HPDE6-E6E7 (cell line): Measurements from ENCODE around the gene KIAA0825.

ENCODE experiments used
- DNase-seq: peaks from one replicate; pipeline ENCODE4 v3.0.0; 2011; ENCODE audit warnings: missing footprints; ENCODE audit errors: extremely low spot score

The KIAA0825 gene, protein sequence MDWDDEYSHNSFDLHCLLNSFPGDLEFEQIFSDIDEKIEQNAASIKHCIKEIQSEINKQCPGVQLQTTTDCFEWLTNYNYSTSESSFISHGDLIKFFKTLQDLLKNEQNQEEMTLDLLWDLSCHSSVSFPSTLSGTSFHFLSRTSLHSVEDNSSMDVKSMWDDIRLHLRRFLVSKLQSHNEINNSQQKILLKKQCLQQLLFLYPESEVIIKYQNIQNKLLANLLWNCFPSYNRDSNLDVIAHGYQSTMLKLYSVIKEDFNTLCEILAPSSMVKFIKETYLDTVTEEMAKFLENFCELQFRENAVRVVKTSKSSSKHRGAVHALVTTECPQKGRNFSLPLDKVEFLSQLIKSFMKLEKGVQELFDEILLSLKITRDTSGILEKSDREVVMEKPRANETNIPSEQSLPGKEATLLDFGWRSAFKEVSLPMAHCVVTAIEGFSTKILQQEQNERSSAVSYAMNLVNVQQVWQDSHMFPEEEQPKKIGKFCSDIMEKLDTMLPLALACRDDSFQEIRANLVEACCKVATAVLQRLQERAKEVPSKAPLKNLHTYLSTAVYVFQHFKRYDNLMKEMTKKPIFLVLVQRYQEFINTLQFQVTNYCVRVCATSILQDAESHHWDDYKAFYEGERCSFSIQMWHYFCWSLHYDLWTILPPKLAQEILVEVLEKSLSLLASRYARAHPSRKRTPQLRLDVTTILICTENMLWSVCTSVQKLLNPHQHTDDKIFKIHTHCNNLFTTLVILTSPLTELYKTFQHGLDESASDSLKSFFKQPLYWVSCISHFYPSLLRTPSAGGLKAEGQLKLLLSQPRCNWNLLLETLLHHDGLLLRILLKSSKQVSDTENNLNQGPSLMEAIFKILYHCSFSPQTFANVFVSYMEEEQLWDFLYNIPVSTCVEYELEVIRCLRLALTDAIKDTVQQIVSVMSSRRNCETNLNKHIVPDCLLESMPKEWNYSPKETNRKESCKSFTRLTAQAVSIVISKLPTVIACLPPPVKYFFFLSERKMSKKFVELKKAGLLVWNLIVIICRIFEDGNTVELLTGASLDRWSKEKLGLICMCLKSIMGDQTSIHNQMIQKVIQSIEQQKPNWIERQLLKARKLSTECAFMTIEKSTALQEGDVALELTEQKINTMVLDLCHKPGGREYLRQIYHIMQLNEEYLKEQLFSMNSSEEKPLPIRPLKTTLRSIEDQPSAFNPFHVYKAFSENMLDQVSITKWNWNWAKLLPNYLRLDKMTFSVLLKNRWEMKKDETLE (N-terminal part only)

DNA sequence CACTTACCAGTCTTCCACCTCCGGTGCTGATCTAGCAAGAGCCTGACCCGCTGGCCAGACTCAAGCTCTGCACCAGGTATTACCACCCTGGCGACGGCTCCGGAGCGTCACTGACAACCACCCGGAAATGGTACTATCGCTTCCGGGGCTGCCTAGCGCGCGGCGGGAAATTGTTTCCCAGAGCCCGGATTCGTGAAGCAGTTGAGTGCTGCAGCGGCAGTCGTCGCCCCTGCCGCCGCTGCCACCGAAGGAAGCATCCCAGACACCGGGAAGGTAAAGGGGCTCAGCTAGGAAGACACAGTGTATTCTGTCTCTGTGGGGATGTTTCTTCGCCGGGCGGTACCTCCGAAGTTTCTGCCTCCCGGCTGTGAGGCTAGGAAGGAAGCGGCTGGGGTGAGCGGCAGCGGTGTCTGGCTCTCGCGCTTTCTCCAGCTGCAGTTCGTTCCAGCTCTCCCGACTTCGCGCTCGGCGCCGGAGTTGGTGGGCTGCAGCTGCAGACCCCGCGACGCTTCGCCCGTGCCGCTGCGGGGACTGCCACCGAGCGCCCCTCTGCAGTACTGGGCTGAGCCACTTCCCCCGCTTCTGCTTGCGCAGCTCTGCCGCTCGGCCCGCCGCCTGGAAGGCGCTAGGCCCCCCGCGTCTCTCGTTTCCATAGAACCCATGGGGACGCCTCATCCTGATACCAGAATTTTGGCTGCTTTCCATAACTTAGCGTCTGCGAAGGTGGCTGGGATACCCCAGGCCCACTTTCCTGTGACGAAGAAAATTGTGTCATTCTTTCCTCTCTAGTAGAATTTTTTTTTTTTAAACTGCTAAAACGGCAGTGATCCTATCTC is at the start of gene KIAA0825, which contains the start of gene SLF1:
KIAA0825 (minus strand) TSS at position 112 of the 836 bp plus-strand sequence. CDS start 81,478 bp downstream, outside the sequence.
SLF1 (plus strand) TSS at position 177 of the 836 bp plus-strand sequence. CDS start 10,142 bp downstream, outside the sequence.
- DNase-seq, result peak; percentile 90

DNA sequence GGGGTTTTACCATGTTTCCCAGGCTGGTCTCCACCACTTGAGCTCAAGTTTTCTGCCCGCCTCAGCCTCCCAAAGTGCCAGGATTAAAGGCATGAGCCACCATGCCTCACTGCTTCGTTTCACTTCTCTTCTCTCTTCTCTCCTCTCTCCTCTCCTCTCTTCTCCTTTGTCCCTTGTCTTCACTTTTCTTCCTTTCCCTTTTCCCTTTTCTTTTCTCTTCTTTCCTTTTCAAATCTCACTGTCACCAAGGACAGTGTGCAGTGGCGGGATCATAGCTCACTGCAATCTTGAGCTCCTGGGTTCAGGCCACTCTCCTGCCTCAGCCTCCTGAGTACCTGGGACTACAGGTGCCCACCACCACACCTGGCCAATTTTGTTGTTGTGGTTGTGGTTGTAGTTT is 49.5 kb upstream of the KIAA0825 start:
- DNase-seq, result no peak

DNA sequence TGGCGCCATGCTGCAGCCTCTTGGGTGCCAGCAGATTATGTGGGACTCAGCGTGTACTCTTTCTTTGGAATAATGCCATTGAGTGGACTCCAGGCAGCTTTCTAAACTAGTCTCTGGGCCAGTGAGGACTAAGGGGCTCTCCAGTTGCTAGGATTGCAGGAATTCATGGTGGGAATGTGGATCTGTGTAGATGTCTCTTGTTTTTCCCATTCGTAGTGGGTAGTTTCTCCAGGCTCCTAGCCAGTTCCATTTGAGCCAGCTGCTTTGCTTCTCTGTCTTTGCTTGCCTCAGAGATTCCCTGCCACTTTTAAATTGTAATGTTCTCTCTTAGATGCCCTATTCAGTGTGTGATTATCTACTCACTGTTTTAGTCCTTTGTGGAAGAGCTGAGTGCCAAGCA is 42.7 kb upstream of the KIAA0825 start:
- no peak for DNase-seq

DNA sequence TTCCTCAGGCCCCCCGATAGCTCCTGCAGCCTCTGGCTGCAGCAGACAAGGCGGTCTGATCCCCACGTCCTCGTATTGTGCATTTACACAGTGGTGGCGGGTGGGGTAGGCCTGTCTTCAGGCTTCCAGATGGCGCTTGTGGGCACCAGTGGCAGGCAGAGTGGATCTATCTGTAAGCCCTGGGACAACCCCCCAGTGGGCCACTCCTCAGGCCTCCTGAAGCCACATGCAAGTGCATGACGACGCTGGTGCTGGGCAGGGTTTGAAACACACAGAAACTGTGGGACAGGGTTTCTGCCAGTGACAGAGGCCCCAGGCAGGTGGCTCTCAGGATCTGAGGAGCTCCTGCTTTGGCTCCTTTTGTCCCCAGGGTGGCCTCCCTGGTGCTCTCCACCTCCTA is 42.1 kb upstream of the KIAA0825 start:
- DNase-seq, result no peak

DNA sequence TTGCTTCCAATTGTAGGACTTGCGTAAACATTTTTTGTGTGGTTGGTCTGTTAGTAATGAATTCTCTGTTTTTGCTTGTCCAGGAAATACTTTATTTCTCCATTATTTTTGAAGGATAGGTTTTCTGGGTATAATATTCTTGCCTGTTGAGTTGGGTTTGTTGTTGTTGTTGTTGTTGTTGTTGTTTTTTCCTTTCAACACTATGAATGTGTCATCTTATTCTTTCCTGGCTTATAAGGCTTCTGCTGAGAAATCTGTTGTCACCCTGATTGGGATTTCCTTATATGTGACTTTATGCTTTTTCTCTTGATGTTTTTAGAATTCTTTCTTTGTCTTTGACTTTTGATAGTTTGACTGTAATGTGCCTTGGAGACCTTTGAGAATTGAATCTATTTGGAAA is 39.9 kb upstream of the KIAA0825 start:
- DNase-seq, result no peak

DNA sequence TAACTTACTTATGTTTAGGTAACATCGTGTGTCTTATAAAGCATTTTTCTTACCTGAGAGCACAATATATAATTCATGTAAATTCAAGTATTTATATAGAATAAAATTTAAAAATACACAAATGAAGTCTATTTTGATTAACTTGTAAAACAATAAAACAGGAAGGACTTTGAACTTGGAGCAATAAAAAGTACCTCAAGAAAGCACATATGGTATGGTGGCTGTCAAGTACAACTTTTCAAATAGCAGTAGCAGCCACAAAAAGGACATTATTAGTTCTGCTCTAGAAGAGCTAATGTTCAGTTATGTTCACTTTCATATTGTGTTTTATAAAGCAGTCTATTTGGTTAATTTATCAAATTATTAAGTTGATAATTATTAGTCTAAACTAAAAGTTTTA is 31.5 kb upstream of the KIAA0825 start:
- no peak for DNase-seq

DNA sequence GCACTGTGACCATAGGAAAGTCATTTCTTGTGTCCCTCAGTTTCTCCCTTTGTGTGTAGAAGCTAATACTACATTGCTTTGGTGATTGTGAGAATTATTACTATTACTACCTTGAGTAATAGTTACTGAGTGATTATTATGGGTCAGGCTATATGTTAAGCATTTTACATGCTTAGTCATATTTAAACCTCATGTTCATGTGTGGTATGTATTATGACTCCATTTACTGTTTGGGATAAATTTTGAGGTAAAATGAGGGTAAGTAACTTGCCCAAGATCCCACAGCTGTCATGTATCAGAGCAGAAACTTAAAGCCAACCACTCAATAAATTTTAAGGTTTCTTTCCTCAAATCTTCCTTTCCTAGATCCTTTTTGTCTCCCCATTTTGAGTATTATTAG is 28.4 kb upstream of the KIAA0825 start:
- no peak for DNase-seq

DNA sequence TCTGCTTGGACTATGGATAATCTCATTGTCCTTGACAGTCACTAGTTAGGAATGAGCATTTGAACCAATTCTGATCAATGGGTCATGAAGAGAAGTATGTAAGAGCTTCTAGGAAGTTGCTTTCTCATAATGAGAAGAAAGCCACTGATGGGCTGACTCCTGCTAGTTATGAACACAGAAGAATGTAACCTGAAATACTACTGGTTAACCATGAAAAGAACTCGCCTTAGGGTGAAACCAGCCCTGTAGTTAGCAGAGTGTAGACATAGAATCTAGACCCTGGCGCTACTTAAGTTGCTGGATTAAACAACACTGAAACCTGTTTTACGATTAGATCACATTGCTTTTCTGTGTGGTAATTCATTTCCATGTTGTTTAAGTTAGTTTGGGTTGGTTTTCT is 26.6 kb upstream of the KIAA0825 start:
- DNase-seq, result no peak

DNA sequence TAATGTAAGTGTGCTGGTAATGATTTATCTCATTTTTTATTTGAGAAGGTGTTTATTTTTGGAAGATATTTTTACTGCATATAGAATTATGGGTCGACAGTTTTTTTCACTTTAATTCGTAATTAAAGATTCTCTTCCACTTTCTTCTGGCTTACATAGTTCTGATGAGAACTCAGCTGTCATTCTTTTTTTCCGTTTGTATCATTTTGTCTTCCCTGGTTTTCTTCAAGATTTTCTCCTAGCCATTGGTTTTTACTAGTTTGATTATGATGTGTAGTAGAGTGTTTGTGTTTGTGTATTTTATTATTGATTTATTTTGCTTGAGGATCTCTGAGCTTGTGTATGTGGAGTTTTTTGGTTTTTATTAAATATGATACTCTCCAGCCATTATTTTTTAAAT is 21.8 kb upstream of the KIAA0825 start:
- DNase-seq, result no peak

DNA sequence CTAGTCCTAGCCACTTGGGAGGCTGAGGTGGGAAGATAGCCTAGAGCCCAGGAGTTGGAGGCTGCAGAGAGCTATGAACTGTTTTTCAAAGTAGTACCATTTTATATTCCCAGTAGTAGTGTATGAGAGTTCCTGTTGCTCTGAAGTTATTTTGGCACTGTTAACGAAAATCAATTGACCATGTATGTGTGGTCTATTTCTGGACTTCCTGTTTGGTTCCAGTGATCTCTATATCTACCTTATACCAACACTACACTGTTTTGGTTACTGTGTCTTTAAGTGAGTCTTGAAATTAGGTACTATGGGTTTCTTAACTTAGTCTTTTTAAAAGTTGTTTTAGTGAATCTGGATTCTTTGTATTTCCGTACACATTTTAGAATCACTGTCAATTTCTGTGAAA is 13.6 kb upstream of the KIAA0825 start:
- DNase-seq, result no peak

DNA sequence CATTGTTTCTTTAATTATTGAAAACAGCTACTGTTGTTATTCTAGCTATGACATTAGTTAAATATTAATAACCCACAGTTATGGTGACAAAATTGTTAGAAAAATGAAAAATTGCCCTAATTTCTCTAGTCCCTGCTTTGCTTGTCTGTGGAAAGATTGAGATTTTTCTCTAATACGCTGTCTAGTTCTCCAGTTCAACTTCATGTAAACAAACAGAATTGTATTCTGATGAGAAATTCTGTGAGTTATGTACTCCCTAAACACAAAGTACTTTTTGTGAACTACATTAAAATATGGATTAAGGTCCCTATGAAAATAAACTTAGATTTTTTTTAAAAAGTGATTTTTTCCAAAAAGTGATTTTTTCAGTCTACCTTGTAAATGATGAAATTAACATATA is 8.8 kb upstream of the KIAA0825 start:
- no peak for DNase-seq

DNA sequence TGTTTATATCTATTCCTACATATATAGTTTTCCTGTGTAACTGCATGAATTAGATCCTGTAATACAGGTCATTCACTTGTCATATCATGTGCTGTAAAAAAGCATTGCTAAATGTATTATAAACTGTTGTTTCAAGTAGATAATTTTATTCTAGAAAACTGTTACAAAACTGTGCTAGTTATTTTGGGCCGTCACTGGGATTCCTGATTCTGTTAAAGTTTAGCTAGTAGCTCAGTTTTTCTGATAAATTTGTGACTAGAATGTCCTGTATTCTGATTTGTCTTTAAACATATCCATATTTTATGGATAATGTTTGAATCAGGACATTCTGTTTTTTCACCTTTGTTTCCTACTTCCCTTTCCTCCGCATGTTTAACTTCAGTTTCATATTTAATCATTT is 5.5 kb upstream of the KIAA0825 start:
- DNase-seq, result no peak

DNA sequence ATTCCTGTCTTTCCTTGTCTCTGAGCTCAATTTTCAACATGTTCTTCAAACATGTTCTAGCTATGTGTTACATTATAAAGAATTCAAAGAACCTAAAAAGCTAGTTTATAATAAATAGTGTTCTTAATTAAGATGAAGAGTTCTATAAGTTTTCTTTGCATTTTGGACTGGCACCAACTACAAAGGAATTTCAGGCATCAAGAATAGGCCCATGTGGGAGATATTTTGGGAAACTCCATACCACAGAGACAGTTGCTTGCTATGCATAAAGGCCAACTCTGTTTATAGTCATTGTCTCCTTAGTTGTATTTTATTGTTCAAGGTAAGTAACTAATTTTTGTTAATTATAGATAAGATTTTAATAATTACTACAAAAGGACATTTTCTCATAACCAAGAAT is 4.6 kb upstream of the KIAA0825 start:
- DNase-seq, result no peak

DNA sequence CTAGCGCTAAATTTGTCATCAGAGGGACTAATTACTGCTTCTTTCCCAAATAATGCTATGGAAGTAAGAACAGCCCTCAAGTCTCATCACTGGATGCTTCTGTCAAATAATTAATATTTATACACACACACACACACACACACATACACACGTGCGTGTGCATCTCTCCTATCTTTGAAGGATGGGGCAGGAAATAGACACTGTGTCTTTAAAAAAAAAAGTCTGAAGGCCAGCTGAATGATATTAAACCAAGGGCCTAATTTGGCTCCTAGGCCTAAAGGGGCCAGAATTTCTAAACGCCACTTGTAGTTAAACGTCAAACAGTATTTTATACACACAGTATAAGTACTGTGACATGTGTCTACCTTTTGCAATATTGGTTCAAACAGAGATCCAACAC is 3.4 kb upstream of the KIAA0825 start:
- DNase-seq, result no peak

DNA sequence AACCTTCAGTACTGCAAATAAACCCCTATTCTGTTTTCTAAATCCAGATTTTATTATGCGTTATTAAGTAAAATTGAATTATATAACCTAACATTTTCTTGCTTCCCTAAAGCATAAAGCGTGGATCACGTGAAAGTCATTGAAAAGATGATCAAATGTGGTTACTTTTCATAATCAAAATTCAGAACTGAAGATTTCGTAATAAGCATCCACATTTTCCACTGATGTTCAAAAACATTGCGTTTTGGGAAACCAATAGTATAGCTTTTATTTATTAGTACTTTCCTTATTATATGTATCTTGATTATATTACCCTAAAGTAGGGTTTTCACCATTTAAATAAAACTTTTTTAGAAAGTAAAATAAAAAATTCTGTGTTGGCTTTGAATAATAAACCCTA is 1.9 kb upstream of the KIAA0825 start:
- no peak for DNase-seq

DNA sequence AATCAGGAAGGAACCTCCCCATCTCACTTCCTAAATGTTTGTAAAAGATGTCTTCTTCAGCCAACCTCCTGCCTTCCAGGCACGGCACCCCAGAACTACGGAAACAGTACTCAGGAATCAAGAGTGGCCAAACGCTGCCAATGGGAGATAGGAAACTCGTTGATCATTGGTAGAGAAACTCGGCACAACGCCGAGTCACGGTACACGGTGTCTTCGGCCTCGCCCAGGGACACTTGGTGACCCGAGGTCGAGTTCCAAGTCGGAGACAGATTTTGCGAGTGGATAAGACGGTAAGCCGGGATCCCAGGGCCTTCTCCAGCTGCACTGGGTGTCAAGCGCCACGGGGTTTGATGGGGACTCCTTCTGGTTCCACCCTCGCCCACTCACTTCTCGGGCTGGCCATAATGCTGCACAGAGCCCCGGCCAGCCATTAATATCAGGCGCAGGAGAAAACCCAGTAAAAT is 343 bp downstream of the KIAA0825 start:
- peak; percentile 36 for DNase-seq

DNA sequence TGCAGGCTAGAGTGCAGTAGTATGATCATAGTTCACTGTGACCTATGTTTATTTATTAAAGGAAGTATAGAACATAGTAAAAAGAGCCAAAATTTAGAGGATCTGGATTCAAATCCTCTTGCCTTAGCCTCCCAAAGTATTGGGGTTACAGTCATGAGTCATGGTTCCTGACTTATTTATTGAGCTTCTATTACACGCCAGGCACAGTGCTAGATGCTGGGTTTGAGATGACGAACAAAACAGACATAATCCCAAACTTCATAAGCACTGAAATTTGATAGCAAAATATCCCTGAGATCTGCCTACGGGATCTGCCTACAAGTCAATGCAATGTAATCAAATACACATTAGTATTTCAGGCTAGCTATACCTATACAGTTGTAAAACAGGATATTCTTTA is 2.5 kb downstream of the KIAA0825 start:
- DNase-seq, result no peak

DNA sequence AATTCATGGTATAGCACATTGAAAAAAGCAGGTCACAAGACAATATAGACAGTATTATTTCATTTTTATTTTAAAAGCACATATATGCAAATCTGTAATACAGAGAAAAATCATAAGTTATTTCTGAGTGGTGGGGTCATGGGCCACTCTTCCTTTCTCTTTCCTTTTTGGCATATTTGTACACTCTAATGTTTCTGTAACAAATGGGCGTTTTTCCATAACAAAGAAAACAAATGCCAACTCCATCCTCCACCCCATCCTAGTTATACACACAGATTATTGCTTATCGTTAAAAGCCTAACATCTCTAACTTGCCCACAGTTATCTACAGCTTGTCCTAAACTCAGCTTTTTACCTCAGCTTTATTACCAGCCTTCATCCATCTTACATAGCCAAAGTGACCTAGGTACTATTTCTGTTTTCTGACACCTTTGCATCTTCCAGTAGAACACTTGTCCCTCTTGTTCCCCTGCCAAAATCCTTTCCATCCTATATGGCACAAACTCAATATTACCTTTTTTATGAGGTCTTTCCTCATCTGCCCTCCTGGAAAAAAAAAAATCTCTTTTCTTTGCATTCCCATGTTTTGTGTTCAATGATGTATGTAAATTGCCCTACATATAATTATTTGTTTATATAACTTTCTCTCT is 4.1 kb downstream of the KIAA0825 start:
- DNase-seq, result no peak

DNA sequence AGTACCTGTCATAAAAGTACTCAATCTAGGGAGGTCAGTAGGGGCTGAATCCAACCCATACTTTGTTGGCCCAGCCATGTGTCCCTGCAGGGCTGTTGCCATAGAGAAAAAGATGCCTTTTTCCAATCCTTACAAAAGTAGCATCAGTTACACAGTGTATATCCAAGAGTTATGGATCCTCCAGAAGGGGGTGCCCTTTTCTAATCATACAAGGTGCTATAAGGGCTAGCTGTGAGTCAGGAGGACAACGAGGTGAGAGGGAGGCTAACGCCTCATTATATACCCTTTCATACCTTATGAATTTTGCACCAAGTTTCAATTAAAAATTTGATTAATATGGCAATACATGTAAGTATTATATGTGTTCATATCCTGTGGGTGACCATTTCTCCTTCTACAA is 4.8 kb downstream of the KIAA0825 start:
- no peak for DNase-seq

DNA sequence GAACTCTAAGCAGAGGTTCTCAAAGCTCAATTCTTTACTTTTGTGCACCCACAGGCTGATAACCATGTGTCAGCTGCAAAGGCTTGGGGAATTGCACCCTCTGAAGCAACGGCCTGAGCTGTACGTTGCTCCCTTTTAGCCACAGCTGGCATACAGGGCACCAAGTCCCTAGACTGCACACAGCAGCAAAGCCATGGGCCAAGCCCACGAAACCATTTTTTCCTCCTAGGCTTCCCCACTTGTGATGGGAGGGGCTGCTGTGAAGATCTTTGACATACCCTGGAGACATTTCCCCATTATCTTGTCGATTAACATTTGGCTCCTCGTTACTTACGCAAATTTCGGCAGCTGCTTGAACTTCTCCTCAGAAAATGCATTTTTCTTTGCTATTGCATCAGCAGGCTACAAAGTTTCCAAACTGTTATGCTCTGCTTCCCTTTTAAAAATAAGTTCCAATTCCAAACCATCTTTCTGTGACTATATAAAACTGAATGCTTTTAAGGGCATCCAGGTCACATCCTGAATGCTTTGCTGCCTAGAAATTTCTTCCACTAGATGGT is 23.0 kb downstream of the KIAA0825 start:
- no peak for DNase-seq
